22Rv1 (cell line): ENCODE data around the gene ANXA10.

Source experiments
- CTCF ChIP-seq: fragments of 450-650 bp; IDR thresholded peaks from 2 replicates; pipeline ENCODE4 v1.5.1; 2017; ENCODE audit warnings: mild to moderate bottlenecking
- ZFX ChIP-seq: fragments of 450-650 bp; IDR thresholded peaks from 2 replicates; pipeline ENCODE4 v1.6.1; 2017; ENCODE audit warnings: antibody characterized with exemption, borderline replicate concordance

DNA sequence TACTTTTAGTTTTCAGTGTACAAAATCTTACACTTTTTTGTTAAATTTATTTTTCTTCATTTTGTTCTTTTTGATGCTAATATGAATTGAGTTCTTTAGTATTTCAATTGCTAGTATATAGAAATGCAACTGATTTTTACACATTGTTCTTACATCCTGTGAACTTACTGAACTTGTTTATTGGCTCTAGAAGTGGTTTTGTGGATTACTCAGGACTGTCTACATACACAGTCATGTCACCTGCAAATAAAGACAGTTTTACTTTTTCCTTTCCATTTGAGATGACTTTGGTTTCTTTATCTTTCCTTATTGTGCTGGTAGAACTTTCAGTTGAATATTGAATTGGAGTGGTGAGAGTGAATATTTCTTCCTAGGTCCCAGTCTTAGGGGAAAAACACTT, 40.8 kb upstream of the ANXA10 start:
- TF ChIP-seq CTCF (no peak), ZFX (no peak)
